GM21723 (cell line): ENCODE data around the gene USP54.

Experiments used
- ATAC-seq: cut with Tn5 transposase; IDR thresholded peaks from one replicate; pipeline ENCODE4 v1.9.1; 2021; ENCODE audit warnings: mild to moderate bottlenecking, moderate library complexity; ENCODE audit not compliant: unreplicated experiment

Gene USP54

GRCh38 chr10:73534857-73535256, 56.3 kb downstream of the USP54 start:
- ATAC-seq = no peak

GRCh38 chr10:73529089-73529832, 61.9 kb downstream of the USP54 start:
- no peak for ATAC-seq

- no peak for ATAC-seq
These were observed 68.9 kb downstream of the USP54 start for GRCh38 chr10:73522263-73522662.

GRCh38 chr10:73519336-73519735, 71.8 kb downstream of the USP54 start:
- ATAC-seq = no peak

GRCh38 chr10:73517166-73517888, 73.8 kb downstream of the USP54 start:
- ATAC-seq = no peak

GRCh38 chr10:73512207-73512743, 78.9 kb downstream of the USP54 start:
- ATAC-seq = no peak

GRCh38 chr10:73509695-73510094, 81.4 kb downstream of the USP54 start:
- ATAC-seq = no peak

GRCh38 chr10:73506491-73506890, 84.7 kb downstream of the USP54 start:
- ATAC-seq = no peak

- ATAC-seq = no peak
These were observed 85.1 kb downstream of the USP54 start for GRCh38 chr10:73506074-73506473.

- ATAC-seq = no peak
These were observed 88.1 kb downstream of the USP54 start for GRCh38 chr10:73503037-73503436.

GRCh38 chr10:73501651-73502050, 89.5 kb downstream of the USP54 start:
- ATAC-seq = no peak

- no peak for ATAC-seq
These were observed 93.5 kb downstream of the USP54 start for GRCh38 chr10:73497623-73498022.

GRCh38 chr10:73495884-73496674, 95.1 kb downstream of the USP54 start, which contains the start of gene PPP3CB:
Gene PPP3CB, minus strand, starts transcription at chr10:73496024. Its CDS starts 135 bp downstream, at chr10:73495889.
- peak; percentile 69 for ATAC-seq

GRCh38 chr10:73495226-73495883, 95.8 kb downstream of the USP54 start:
- ATAC-seq = peak; percentile 93

GRCh38 chr10:73494877-73495225, 96.3 kb downstream of the USP54 start:
- no peak for ATAC-seq

- ATAC-seq = no peak
These were observed 96.9 kb downstream of the USP54 start for GRCh38 chr10:73494213-73494612.

- ATAC-seq = no peak
These were observed 97.4 kb downstream of the USP54 start for GRCh38 chr10:73493781-73494180.

GRCh38 chr10:73486601-73487000, 104.5 kb downstream of the USP54 start:
- no peak for ATAC-seq

- no peak for ATAC-seq
These were observed 105.8 kb downstream of the USP54 start for GRCh38 chr10:73485320-73485719.

- ATAC-seq = no peak
These were observed 111.0 kb downstream of the USP54 start for GRCh38 chr10:73480158-73480557.

GRCh38 chr10:73478636-73479035, 112.5 kb downstream of the USP54 start:
- ATAC-seq = no peak
